ENCODE measurements around the gene INTS14. TPM values are rescaled to one million over a fixed set of nuclear protein-coding genes. Genes with fewer than 3 reads are reported as not detected.

INTS14 gene
- total RNA-seq, 2 donors from 2014 or later, result 36.8 to 39.7 TPM

GRCh38 chr15:65638681-65639089, 27.8 kb upstream of the INTS14 start:
- H3K4me3 ChIP-seq, result peak overlapping the region; percentile 51
- no peaks in the 10 kb centered on the region for H3K27me3 ChIP-seq (replicated peaks; ENCODE audit: insufficient read depth)
- peak; percentile 71 for TF ChIP-seq CTCF (IDR thresholded peaks at IDR 0.05)
- DNase-seq (ENCODE audit: low spot score) (no peak), ATAC-seq (ENCODE audit: insufficient number of reproducible peaks, low FRiP score, low read depth) (peak; percentile 87)
- no peaks in the 10 kb centered on the region for H3K9me3 ChIP-seq
- H3K4me1 ChIP-seq (ENCODE audit: control insufficient read depth in 1 of 2, low read depth in 2 of 2), result peaks cover 0 to 3% of the 10 kb centered on the region in 2 donors
- no peak overlapping the region for H3K27ac ChIP-seq
- no peaks in the 10 kb centered on the region for H3K36me3 ChIP-seq

DNA sequence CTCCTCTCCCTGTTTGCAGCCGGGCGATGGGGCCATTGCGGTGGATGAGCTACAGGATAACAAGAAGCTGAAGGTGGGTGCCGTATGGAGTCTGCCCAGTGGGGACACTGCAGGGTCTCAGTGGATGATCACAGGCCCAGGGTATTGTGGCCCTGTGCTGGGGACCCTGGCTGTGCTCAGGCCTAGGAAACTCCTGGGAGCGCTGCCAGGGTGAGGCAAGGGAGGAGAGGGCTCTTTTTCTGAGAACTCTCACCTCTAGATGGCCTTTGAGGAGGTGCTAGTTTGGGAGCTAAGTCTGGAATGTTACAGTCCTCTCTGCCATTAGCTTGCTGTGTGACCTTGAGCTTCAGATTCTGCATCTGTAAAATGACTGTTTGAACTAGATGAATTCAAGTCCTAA, 27.2 kb upstream of the INTS14 start:
- H3K36me3 ChIP-seq, result no peaks in the 10 kb centered on the region
- ATAC-seq (ENCODE audit: insufficient number of reproducible peaks, low FRiP score, low read depth) (no peak), DNase-seq (ENCODE audit: low spot score) (no peak)
- TF ChIP-seq CTCF (IDR thresholded peaks at IDR 0.05), result no peak
- H3K4me3 ChIP-seq, result no peak overlapping the region
- peaks cover 0 to 3% of the 10 kb centered on the region in 2 donors for H3K4me1 ChIP-seq (ENCODE audit: control insufficient read depth in 1 of 2, low read depth in 2 of 2)
- no peaks in the 10 kb centered on the region for H3K9me3 ChIP-seq
- H3K27me3 ChIP-seq (replicated peaks; ENCODE audit: insufficient read depth), result no peaks in the 10 kb centered on the region
- no peak overlapping the region for H3K27ac ChIP-seq

DNA sequence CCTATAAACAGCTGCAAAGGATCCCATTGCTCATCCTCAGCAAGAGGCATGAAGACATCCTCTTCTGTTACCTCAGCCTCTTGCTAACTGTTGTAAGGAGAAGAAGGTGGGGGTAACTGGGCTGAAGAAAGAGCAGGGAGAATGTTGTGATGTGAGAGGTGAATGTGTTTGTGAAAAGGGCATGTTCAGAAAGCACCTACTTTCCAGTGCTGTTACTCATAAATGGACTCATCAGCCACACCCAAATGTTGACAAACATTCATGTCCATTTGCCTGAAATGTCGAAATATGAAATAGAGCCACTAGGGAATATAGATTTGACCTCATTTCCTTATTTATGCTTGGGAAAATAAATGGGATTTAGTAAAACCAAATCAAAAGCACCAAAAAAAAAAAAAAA, 23.4 kb upstream of the INTS14 start:
- no peaks in the 10 kb centered on the region for H3K36me3 ChIP-seq
- H3K4me3 ChIP-seq, result no peak overlapping the region
- no peaks in the 10 kb centered on the region for H3K27me3 ChIP-seq (replicated peaks; ENCODE audit: insufficient read depth)
- no peak for ATAC-seq (ENCODE audit: insufficient number of reproducible peaks, low FRiP score, low read depth)
- DNase-seq (ENCODE audit: low spot score), result no peak
- no peaks in the 10 kb centered on the region for H3K9me3 ChIP-seq
- peaks cover 0 to 3% of the 10 kb centered on the region in 2 donors for H3K4me1 ChIP-seq (ENCODE audit: control insufficient read depth in 1 of 2, low read depth in 2 of 2)
- H3K27ac ChIP-seq, result no peak overlapping the region
- no peak for TF ChIP-seq CTCF (IDR thresholded peaks at IDR 0.05)

DNA sequence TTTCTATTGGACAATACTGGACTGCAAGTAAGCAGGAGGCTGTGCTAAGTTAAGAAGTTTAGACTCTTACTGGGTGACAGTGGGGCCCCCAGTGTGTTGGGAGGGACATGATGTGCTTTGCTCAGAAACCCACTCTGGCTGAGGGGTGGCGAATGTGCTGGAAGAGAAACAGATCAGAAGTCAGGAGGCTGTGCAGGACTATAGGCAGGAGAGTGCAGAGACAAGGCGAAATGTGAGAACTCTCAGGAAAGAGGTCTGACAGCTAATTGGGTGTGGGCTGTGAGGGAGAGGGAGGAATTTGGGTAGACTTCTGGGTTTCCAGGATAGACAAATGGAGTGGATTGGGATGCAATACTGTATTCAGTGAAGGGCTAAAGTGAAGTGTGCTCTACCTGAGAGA, 22.8 kb upstream of the INTS14 start:
- no peaks in the 10 kb centered on the region for H3K36me3 ChIP-seq
- H3K27me3 ChIP-seq (replicated peaks; ENCODE audit: insufficient read depth), result no peaks in the 10 kb centered on the region
- DNase-seq (ENCODE audit: low spot score) (no peak), ATAC-seq (ENCODE audit: insufficient number of reproducible peaks, low FRiP score, low read depth) (no peak)
- H3K4me3 ChIP-seq, result no peak overlapping the region
- no peaks in the 10 kb centered on the region for H3K9me3 ChIP-seq
- peaks cover 0 to under 1% of the 10 kb centered on the region in 2 donors for H3K4me1 ChIP-seq (ENCODE audit: control insufficient read depth in 1 of 2, low read depth in 2 of 2)
- H3K27ac ChIP-seq, result no peak overlapping the region
- TF ChIP-seq CTCF (IDR thresholded peaks at IDR 0.05), result no peak

GRCh38 chr15:65632780-65633375, 21.9 kb upstream of the INTS14 start:
- no peak for DNase-seq (ENCODE audit: low spot score)
- Histone ChIP-seq H3K27me3 (replicated peaks; ENCODE audit: insufficient read depth) (no peaks in the 10 kb centered on the region), H3K36me3 (no peaks in the 10 kb centered on the region), H3K27ac (no peak overlapping the region), H3K4me1 (ENCODE audit: control insufficient read depth in 1 of 2, low read depth in 2 of 2) (no peaks in the 10 kb centered on the region), H3K9me3 (no peaks in the 10 kb centered on the region), H3K4me3 (no peak overlapping the region)
- no peak for ATAC-seq (ENCODE audit: insufficient number of reproducible peaks, low FRiP score, low read depth)
- no peak for TF ChIP-seq CTCF (IDR thresholded peaks at IDR 0.05)

Data from thoracic aorta (tissue), 2 donors.